Measurements from ENCODE around the gene SLC22A1. TPM values are rescaled to one million over a fixed set of nuclear protein-coding genes. Genes with fewer than 3 reads are reported as not detected.
A peak's percentile ranks its signal among the peaks of the same experiment; 100 is the strongest.
"Not testable (repeated sequence)": the region's sequence is repeated elsewhere in the genome, so short reads cannot be mapped to it uniquely, and the experiment has no call there.

The SLC22A1 gene
- total RNA-seq, 1 donor from 2014 or later = under 0.01 TPM

- peaks cover 44% of the 10 kb centered on the region for H3K36me3 ChIP-seq (ENCODE audit: control insufficient read depth, insufficient read depth, low read length)
- FAIRE-seq (no peak), DNase-seq (ENCODE audit: low read depth) (no peak)
- H3K27me3 ChIP-seq (ENCODE audit: control insufficient read depth, insufficient read depth, low read length) = no peaks in the 10 kb centered on the region
- no peak for TF ChIP-seq CTCF (IDR thresholded peaks at IDR 0.05; ENCODE audit: insufficient read depth, low read length, severe bottlenecking)
- H3K4me3 ChIP-seq (ENCODE audit: low read depth, low read length) = no peak overlapping the region
Measured at GRCh38 chr6:160088784-160089533, 32.7 kb upstream of the SLC22A1 start.

- H3K36me3 ChIP-seq (ENCODE audit: control insufficient read depth, insufficient read depth, low read length) = peaks cover 41% of the 10 kb centered on the region
- no peak overlapping the region for H3K4me3 ChIP-seq (ENCODE audit: low read depth, low read length)
- no peak for TF ChIP-seq CTCF (IDR thresholded peaks at IDR 0.05; ENCODE audit: insufficient read depth, low read length, severe bottlenecking)
- DNase-seq (ENCODE audit: low read depth) (no peak), FAIRE-seq (peak; percentile 36)
- H3K27me3 ChIP-seq (ENCODE audit: control insufficient read depth, insufficient read depth, low read length) = no peaks in the 10 kb centered on the region
Measured at GRCh38 chr6:160089534-160089897, 32.1 kb upstream of the SLC22A1 start.

GRCh38 chr6:160090442-160091239 is 31.0 kb upstream of the SLC22A1 start:
- H3K4me3 ChIP-seq (ENCODE audit: low read depth, low read length); FAIRE-seq; H3K27me3 ChIP-seq (ENCODE audit: control insufficient read depth, insufficient read depth, low read length); DNase-seq (ENCODE audit: low read depth): not testable (repeated sequence)
- H3K36me3 ChIP-seq (ENCODE audit: control insufficient read depth, insufficient read depth, low read length) = peaks cover 33% of the 10 kb centered on the region

- H3K27me3 ChIP-seq (ENCODE audit: control insufficient read depth, insufficient read depth, low read length); FAIRE-seq; DNase-seq (ENCODE audit: low read depth); H3K4me3 ChIP-seq (ENCODE audit: low read depth, low read length): not testable (repeated sequence)
- peaks cover 35% of the 10 kb centered on the region for H3K36me3 ChIP-seq (ENCODE audit: control insufficient read depth, insufficient read depth, low read length)
Measured at GRCh38 chr6:160092176-160092575, 29.4 kb upstream of the SLC22A1 start.

- H3K4me3 ChIP-seq (ENCODE audit: low read depth, low read length) = no peak overlapping the region
- FAIRE-seq (no peak), DNase-seq (ENCODE audit: low read depth) (no peak)
- peaks cover 36% of the 10 kb centered on the region for H3K36me3 ChIP-seq (ENCODE audit: control insufficient read depth, insufficient read depth, low read length)
- TF ChIP-seq CTCF (IDR thresholded peaks at IDR 0.05; ENCODE audit: insufficient read depth, low read length, severe bottlenecking) = no peak
- H3K27me3 ChIP-seq (ENCODE audit: control insufficient read depth, insufficient read depth, low read length) = no peaks in the 10 kb centered on the region
Measured at GRCh38 chr6:160092602-160093001, 29.0 kb upstream of the SLC22A1 start.

GRCh38 chr6:160093061-160093460 is 28.6 kb upstream of the SLC22A1 start:
- Histone ChIP-seq H3K36me3 (ENCODE audit: control insufficient read depth, insufficient read depth, low read length) (peaks cover 37% of the 10 kb centered on the region), H3K27me3 (ENCODE audit: control insufficient read depth, insufficient read depth, low read length) (no peaks in the 10 kb centered on the region), H3K4me3 (ENCODE audit: low read depth, low read length) (no peak overlapping the region)
- DNase-seq (ENCODE audit: low read depth) (no peak), FAIRE-seq (no peak)
- TF ChIP-seq CTCF (IDR thresholded peaks at IDR 0.05; ENCODE audit: insufficient read depth, low read length, severe bottlenecking) = no peak

Data from bronchial epithelial cell (primary cell).